Measurements from ENCODE around the gene DVL2. TPM values are rescaled to one million over a fixed set of nuclear protein-coding genes. Genes with fewer than 3 reads are reported as not detected.
A peak's percentile ranks its signal among the peaks of the same experiment; 100 is the strongest.

Gene DVL2
- polyA plus RNA-seq, 10 donors: 24.5 to 40.5 (median 34.9) TPM

GRCh38 chr17:7177191-7177953, 56.9 kb downstream of the DVL2 start:
- DNase-seq: peak; percentile 57 to 90 (median 78)

GRCh38 chr17:7176841-7177190, 57.5 kb downstream of the DVL2 start:
- DNase-seq: peak in 1 of 3 donors; percentile 64

- peak in 1 of 3 donors; percentile 28 for DNase-seq
These were observed 58.0 kb downstream of the DVL2 start for GRCh38 chr17:7176107-7176840.

Other genes with a start within 250 kb of the DVL2 start
- 1 to 10 TPM in 7 of 10 donors, under 1 TPM in 3; 0.77 to 1.4 (median 1.1) TPM for gene ALOX12, start 238.5 kb downstream of the DVL2 start, polyA plus RNA-seq (ENCODE audit: insufficient read length in 10 of 10)
- 100 to 1,000 TPM; 101 to 126 (median 111) TPM for gene RNASEK, start 221.9 kb downstream of the DVL2 start, polyA plus RNA-seq (ENCODE audit: insufficient read length in 10 of 10)
- 10 to 100 TPM; 15.5 to 25.4 (median 19.1) TPM for gene BCL6B, start 211.5 kb downstream of the DVL2 start, polyA plus RNA-seq (ENCODE audit: insufficient read length in 10 of 10)
- 1 to 10 TPM in 8 of 10 donors, under 1 TPM in 2; 0.62 to 2.4 (median 1.3) TPM for gene SLC16A13, start 198.5 kb downstream of the DVL2 start, polyA plus RNA-seq (ENCODE audit: insufficient read length in 10 of 10)
- gene SLC16A11, start 190.4 kb downstream of the DVL2 start, polyA plus RNA-seq (ENCODE audit: insufficient read length in 10 of 10): under 1 TPM in 9 of 10 donors, not detected in 1; 0.11 to 0.48 (median 0.17) TPM
- gene CLEC10A, start 154.3 kb downstream of the DVL2 start, polyA plus RNA-seq (ENCODE audit: insufficient read length in 10 of 10): 1 to 10 TPM; 1.1 to 3.5 (median 1.7) TPM
- under 1 TPM in 9 of 10 donors, not detected in 1; 0.15 to 0.40 (median 0.34) TPM for gene ASGR2, start 119.7 kb downstream of the DVL2 start, polyA plus RNA-seq (ENCODE audit: insufficient read length in 10 of 10)
- 1 to 10 TPM; 1.6 to 6.5 (median 2.3) TPM for gene ASGR1, start 55.1 kb downstream of the DVL2 start, polyA plus RNA-seq (ENCODE audit: insufficient read length in 10 of 10)
- gene DLG4, start 14.7 kb downstream of the DVL2 start, polyA plus RNA-seq (ENCODE audit: insufficient read length in 10 of 10): 10 to 100 TPM; 15.3 to 31.0 (median 21.1) TPM
- gene ACADVL, start 14.6 kb downstream of the DVL2 start, polyA plus RNA-seq (ENCODE audit: insufficient read length in 10 of 10): 100 to 1,000 TPM; 178 to 376 (median 256) TPM
- 10 to 100 TPM; 28.1 to 46.1 (median 34.4) TPM for gene PHF23, start 4.9 kb upstream of the DVL2 start, polyA plus RNA-seq (ENCODE audit: insufficient read length in 10 of 10)
- 100 to 1,000 TPM; 271 to 406 (median 306) TPM for gene GABARAP, start 7.9 kb upstream of the DVL2 start, polyA plus RNA-seq (ENCODE audit: insufficient read length in 10 of 10)
- gene CTDNEP1, start 17.2 kb upstream of the DVL2 start, polyA plus RNA-seq (ENCODE audit: insufficient read length in 10 of 10): 100 to 1,000 TPM; 153 to 190 (median 180) TPM
- gene ELP5, start 17.7 kb upstream of the DVL2 start, polyA plus RNA-seq (ENCODE audit: insufficient read length in 10 of 10): 10 to 100 TPM; 31.9 to 64.8 (median 35.7) TPM
- gene CLDN7, start 28.0 kb upstream of the DVL2 start, polyA plus RNA-seq (ENCODE audit: insufficient read length in 10 of 10): 1 to 10 TPM in 5 of 10 donors, under 1 TPM in 5; 0.47 to 3.0 (median 1.1) TPM
- gene SLC2A4, start 47.2 kb upstream of the DVL2 start, polyA plus RNA-seq (ENCODE audit: insufficient read length in 10 of 10): 10 to 100 TPM in 9 of 10 donors, 1 to 10 TPM in 1; 7.7 to 32.4 (median 26.1) TPM
- 1 to 10 TPM; 1.2 to 4.2 (median 1.9) TPM for gene YBX2, start 60.1 kb upstream of the DVL2 start, polyA plus RNA-seq (ENCODE audit: insufficient read length in 10 of 10)
- 100 to 1,000 TPM; 225 to 344 (median 294) TPM for gene EIF5A, start 73.1 kb upstream of the DVL2 start, polyA plus RNA-seq (ENCODE audit: insufficient read length in 10 of 10)
- 10 to 100 TPM; 49.3 to 70.2 (median 58.7) TPM for gene GPS2, start 80.8 kb upstream of the DVL2 start, polyA plus RNA-seq (ENCODE audit: insufficient read length in 10 of 10)
- gene NEURL4, start 94.8 kb upstream of the DVL2 start, polyA plus RNA-seq (ENCODE audit: insufficient read length in 10 of 10): 10 to 100 TPM; 13.6 to 20.6 (median 18.6) TPM
- 10 to 100 TPM in 2 of 10 donors, 1 to 10 TPM in 8; 5.3 to 19.6 (median 8.5) TPM for gene ACAP1, start 102.0 kb upstream of the DVL2 start, polyA plus RNA-seq (ENCODE audit: insufficient read length in 10 of 10)
- gene KCTD11, start 117.6 kb upstream of the DVL2 start, polyA plus RNA-seq (ENCODE audit: insufficient read length in 10 of 10): 10 to 100 TPM in 1 of 10 donors, 1 to 10 TPM in 9; 5.8 to 10.3 (median 7.5) TPM
- not detected for gene TMEM95, start 120.6 kb upstream of the DVL2 start, polyA plus RNA-seq (ENCODE audit: insufficient read length in 10 of 10)
- 1 to 10 TPM in 2 of 10 donors, under 1 TPM in 7, not detected in 1; 0.22 to 1.4 (median 0.69) TPM for gene TNK1, start 146.6 kb upstream of the DVL2 start, polyA plus RNA-seq (ENCODE audit: insufficient read length in 10 of 10)
- gene PLSCR3, start 160.0 kb upstream of the DVL2 start, polyA plus RNA-seq (ENCODE audit: insufficient read length in 10 of 10): 10 to 100 TPM; 20.4 to 35.0 (median 27.2) TPM
- 10 to 100 TPM; 49.0 to 60.9 (median 54.0) TPM for gene TMEM256, start 169.6 kb upstream of the DVL2 start, polyA plus RNA-seq (ENCODE audit: insufficient read length in 10 of 10)
- 10 to 100 TPM; 19.9 to 33.1 (median 25.5) TPM for gene NLGN2, start 173.3 kb upstream of the DVL2 start, polyA plus RNA-seq (ENCODE audit: insufficient read length in 10 of 10)
- gene SPEM1, start 185.8 kb upstream of the DVL2 start, polyA plus RNA-seq (ENCODE audit: insufficient read length in 10 of 10): not detected
- gene SPEM2, start 191.1 kb upstream of the DVL2 start, polyA plus RNA-seq (ENCODE audit: insufficient read length in 10 of 10): not detected
- gene SPEM3, start 194.3 kb upstream of the DVL2 start, polyA plus RNA-seq (ENCODE audit: insufficient read length in 10 of 10): under 1 TPM in 1 of 10 donors, not detected in 9; 0.04 TPM
- gene TMEM102, start 200.9 kb upstream of the DVL2 start, polyA plus RNA-seq (ENCODE audit: insufficient read length in 10 of 10): 1 to 10 TPM in 4 of 10 donors, under 1 TPM in 6; 0.52 to 1.4 (median 0.92) TPM
- 1 to 10 TPM; 1.3 to 5.1 (median 3.1) TPM for gene FGF11, start 205.0 kb upstream of the DVL2 start, polyA plus RNA-seq (ENCODE audit: insufficient read length in 10 of 10)
- gene CHRNB1, start 210.5 kb upstream of the DVL2 start, polyA plus RNA-seq (ENCODE audit: insufficient read length in 10 of 10): 10 to 100 TPM; 51.8 to 85.8 (median 71.8) TPM
- 10 to 100 TPM; 22.1 to 27.1 (median 24.9) TPM for gene ZBTB4, start 245.1 kb upstream of the DVL2 start, polyA plus RNA-seq (ENCODE audit: insufficient read length in 10 of 10)
- gene SLC35G6, start 246.9 kb upstream of the DVL2 start, polyA plus RNA-seq (ENCODE audit: insufficient read length in 10 of 10): under 1 TPM in 8 of 10 donors, not detected in 2; 0.16 to 0.59 (median 0.20) TPM
- gene POLR2A, start 249.8 kb upstream of the DVL2 start, polyA plus RNA-seq (ENCODE audit: insufficient read length in 10 of 10): 10 to 100 TPM; 50.2 to 72.7 (median 58.4) TPM

All from muscle of back (tissue), 11 donors.